ENCODE results near the gene RBM22. TPM values are rescaled to one million over a fixed set of nuclear protein-coding genes. Genes with fewer than 3 reads are reported as not detected.

The RBM22 gene
- total RNA-seq, 1 experiment from 2014 or later, result 35.6 TPM

Other genes with a start within 250 kb of the RBM22 start
- gene NDST1, start 192.9 kb downstream of the RBM22 start, total RNA-seq (2014; rRNA removed), result 78.6 and 83.6 TPM in 2 replicates
- 1.5 and 1.9 TPM in 2 replicates for gene SYNPO, start 60.4 kb downstream of the RBM22 start, total RNA-seq (2014; rRNA removed)
- gene MYOZ3, start 39.8 kb downstream of the RBM22 start, total RNA-seq (2014; rRNA removed), result under 0.01 and 0.06 TPM in 2 replicates
- 92.2 and 103 TPM in 2 replicates for gene DCTN4, start 58.0 kb upstream of the RBM22 start, total RNA-seq (2014; rRNA removed)
- gene SMIM3, start 77.7 kb upstream of the RBM22 start, total RNA-seq (2014; rRNA removed), result 234 and 236 TPM in 2 replicates
- gene IRGM, start 145.5 kb upstream of the RBM22 start, total RNA-seq (2014; rRNA removed), result 0.57 TPM in 1 of 2 replicates, not detected in the other
- gene ZNF300, start 203.9 kb upstream of the RBM22 start, total RNA-seq (2014; rRNA removed), result 6.6 and 7.2 TPM in 2 replicates